GM23248 (cell line): ENCODE results near the gene PCDHA2. TPM values are rescaled to one million over a fixed set of nuclear protein-coding genes. Genes with fewer than 3 reads are reported as not detected.

ENCODE experiments used
- DNase-seq: peaks from one replicate; pipeline ENCODE4 v3.0.0-alpha.2; 2015
- H2AFZ ChIP-seq: fragments of 200-600 bp; sonication (generic); 2 replicates; pipeline ENCODE4 v1.6.1; 2016; ENCODE audit warnings: antibody characterized with exemption
- H3F3A ChIP-seq: fragments of 200-600 bp; sonication (generic); 2 replicates; pipeline ENCODE4 v1.6.1; 2016; ENCODE audit warnings: mild to moderate bottlenecking, antibody characterized with exemption, mixed run types; ENCODE audit not compliant: insufficient read depth
- H3K27ac ChIP-seq: fragments of 200-600 bp; sonication (generic); 2 replicates; pipeline ENCODE4 v1.5.1; 2016; ENCODE audit warnings: mild to moderate bottlenecking
- H3K27me3 ChIP-seq: fragments of 200-600 bp; sonication (generic); replicated peaks from 2 replicates; pipeline ENCODE4 v1.6.1; 2016; ENCODE audit warnings: mild to moderate bottlenecking; ENCODE audit not compliant: insufficient read depth
- H3K36me3 ChIP-seq: fragments of 200-600 bp; sonication (generic); 2 replicates; pipeline ENCODE4 v1.6.1; 2016; ENCODE audit warnings: low read depth, mild to moderate bottlenecking
- H3K4me1 ChIP-seq: fragments of 200-600 bp; sonication (generic); 2 replicates; pipeline ENCODE4 v1.6.1; 2016; ENCODE audit warnings: mild to moderate bottlenecking; ENCODE audit not compliant: insufficient read depth
- H3K4me2 ChIP-seq: fragments of 200-600 bp; sonication (generic); one replicate; pipeline ENCODE4 v1.6.1; 2016; ENCODE audit warnings: mild to moderate bottlenecking; ENCODE audit not compliant: unreplicated experiment
- H3K4me3 ChIP-seq: fragments of 200-600 bp; sonication (generic); 2 replicates; pipeline ENCODE4 v1.5.1; 2016; ENCODE audit warnings: mild to moderate bottlenecking
- H3K79me2 ChIP-seq: fragments of 200-600 bp; sonication (generic); 2 replicates; pipeline ENCODE4 v1.6.1; 2016; ENCODE audit warnings: mild to moderate bottlenecking; ENCODE audit not compliant: insufficient read depth
- H3K9ac ChIP-seq: fragments of 200-600 bp; sonication (generic); 2 replicates; pipeline ENCODE4 v1.6.1; 2016; ENCODE audit warnings: mild to moderate bottlenecking
- H3K9me2 ChIP-seq: fragments of 200-600 bp; sonication (generic); 2 replicates; pipeline ENCODE4 v1.6.1; 2016; ENCODE audit warnings: mixed run types, mild to moderate bottlenecking, moderate library complexity; ENCODE audit not compliant: insufficient read depth
- H3K9me3 ChIP-seq: fragments of 200-600 bp; sonication (generic); one replicate; pipeline ENCODE4 v1.6.1; 2017; ENCODE audit warnings: low read depth
- H4K20me1 ChIP-seq: fragments of 200-600 bp; sonication (generic); 2 replicates; pipeline ENCODE4 v1.6.0; 2016; ENCODE audit not compliant: insufficient read depth
- EZH2 ChIP-seq: fragments of 200-600 bp; sonication (generic); IDR thresholded peaks from 2 replicates; pipeline ENCODE4 v1.6.1; 2018; ENCODE audit warnings: antibody characterized with exemption, mild to moderate bottlenecking; ENCODE audit not compliant: insufficient read depth, poor library complexity, severe bottlenecking
- EZH2phosphoT487 ChIP-seq: fragments of 200-600 bp; sonication (generic); IDR thresholded peaks from 2 replicates; pipeline ENCODE4 v1.6.1; 2018; ENCODE audit warnings: antibody characterized with exemption, moderate library complexity, mild to moderate bottlenecking, low read depth; ENCODE audit not compliant: insufficient read depth
- WGBS, 2 experiments: methylation state at CpG; one replicate each; pipeline ENCODE4 v1.1.6; 2015 to 2017; ENCODE audit warnings: low lambda C conversion rate in 2 of 2, low coverage in 1 of 2; ENCODE audit errors: missing lambda C conversion rate in 2 of 2; 5-methylcytosine and 5-hydroxymethylcytosine counted together
- in situ Hi-C: fragments of 300-500 bp; cut with MboI; formaldehyde crosslinking; loops from 2 replicates; pipeline ENCODE4 v1.15.0; 2020
- polyA plus RNA-seq: library from polyadenylated mRNA; unstranded; fragments of >200 nt; fragmentation: Nextera tagmentation; extraction: Ambion mirVana; gene quantifications from 2 replicates; pipeline ENCODE4 v1.2.1, GENCODE V29; 2016
- total RNA-seq: library from RNA; depleted of rRNA; stranded (reverse); fragments of >200 nt; shearing (Covaris generic); gene quantifications from 2 replicates; pipeline ENCODE4 v1.2.3, GENCODE V29; 2014; rRNA removed

PCDHA2 gene
- total and polyA plus RNA-seq, 2 experiments from 2014 or later, result 0.06 TPM; not detected in 1

GRCh38 chr5:140842798-140843733 is 48.4 kb downstream of the PCDHA2 start:
- H3K27ac ChIP-seq, result no peak overlapping the region
- TF ChIP-seq EZH2phosphoT487 (no peak), EZH2 (no peak)
- H3K9me2 ChIP-seq, result no peaks in the 10 kb centered on the region
- in situ Hi-C loops, result no loop called here
- 49 to 52% methylated on average over 84 to 85 of the region's 87 CpGs for WGBS, 2 experiments
- H3K4me3 ChIP-seq, result no peak overlapping the region
- H3K4me2 ChIP-seq, result no peak overlapping the region
- no peak overlapping the region for H3K9ac ChIP-seq
- H3K79me2 ChIP-seq, result no peaks in the 10 kb centered on the region
- no peaks in the 10 kb centered on the region for H3K4me1 ChIP-seq
- no peaks in the 10 kb centered on the region for H3F3A ChIP-seq
- no peaks in the 10 kb centered on the region for H3K9me3 ChIP-seq
- no peaks in the 10 kb centered on the region for H3K27me3 ChIP-seq
- H4K20me1 ChIP-seq, result no peaks in the 10 kb centered on the region
- H3K36me3 ChIP-seq, result no peaks in the 10 kb centered on the region
- DNase-seq, result no peak
- H2AFZ ChIP-seq, result no peak overlapping the region

Other genes with a start within 250 kb of the PCDHA2 start
- gene EIF4EBP3, start 247.2 kb upstream of the PCDHA2 start, total RNA-seq, result 0.54 and 2.3 TPM in 2 replicates
- 14.1 and 14.5 TPM in 2 replicates for gene EIF4EBP3, start 247.2 kb upstream of the PCDHA2 start, polyA plus RNA-seq
- gene SRA1, start 237.4 kb upstream of the PCDHA2 start, total RNA-seq, result 41.6 and 46.2 TPM in 2 replicates
- 90.6 and 91.2 TPM in 2 replicates for gene SRA1, start 237.4 kb upstream of the PCDHA2 start, polyA plus RNA-seq
- 13.8 and 14.8 TPM in 2 replicates for gene APBB3, start 230.3 kb upstream of the PCDHA2 start, total RNA-seq
- 13.1 and 13.2 TPM in 2 replicates for gene APBB3, start 230.3 kb upstream of the PCDHA2 start, polyA plus RNA-seq
- 11.8 and 19.6 TPM in 2 replicates for gene SLC35A4, start 230.0 kb upstream of the PCDHA2 start, total RNA-seq
- gene SLC35A4, start 230.0 kb upstream of the PCDHA2 start, polyA plus RNA-seq, result 45.2 and 49.5 TPM in 2 replicates
- 1.9 and 6.1 TPM in 2 replicates for gene CD14, start 161.7 kb upstream of the PCDHA2 start, total RNA-seq
- gene CD14, start 161.7 kb upstream of the PCDHA2 start, polyA plus RNA-seq, result 2.1 and 3.2 TPM in 2 replicates
- 14.4 and 48.2 TPM in 2 replicates for gene TMCO6, start 155.4 kb upstream of the PCDHA2 start, total RNA-seq
- gene TMCO6, start 155.4 kb upstream of the PCDHA2 start, polyA plus RNA-seq, result 5.4 and 5.6 TPM in 2 replicates
- gene NDUFA2, start 147.2 kb upstream of the PCDHA2 start, total RNA-seq, result 21.9 and 25.4 TPM in 2 replicates
- 117 and 120 TPM in 2 replicates for gene NDUFA2, start 147.2 kb upstream of the PCDHA2 start, polyA plus RNA-seq
- 72.0 and 72.2 TPM in 2 replicates for gene IK, start 147.0 kb upstream of the PCDHA2 start, total RNA-seq
- 105 and 106 TPM in 2 replicates for gene IK, start 147.0 kb upstream of the PCDHA2 start, polyA plus RNA-seq
- gene WDR55, start 129.9 kb upstream of the PCDHA2 start, total RNA-seq, result 17.5 and 19.6 TPM in 2 replicates
- gene WDR55, start 129.9 kb upstream of the PCDHA2 start, polyA plus RNA-seq, result 17.7 and 18.6 TPM in 2 replicates
- 0.22 and 0.38 TPM in 2 replicates for gene DND1, start 121.3 kb upstream of the PCDHA2 start, total RNA-seq
- 0.14 TPM in 1 of 2 replicates, not detected in the other for gene DND1, start 121.3 kb upstream of the PCDHA2 start, polyA plus RNA-seq
- 75.7 and 85.0 TPM in 2 replicates for gene HARS1, start 103.5 kb upstream of the PCDHA2 start, total RNA-seq
- 92.5 and 97.6 TPM in 2 replicates for gene HARS1, start 103.5 kb upstream of the PCDHA2 start, polyA plus RNA-seq
- 29.7 and 32.8 TPM in 2 replicates for gene HARS2, start 103.4 kb upstream of the PCDHA2 start, total RNA-seq
- gene HARS2, start 103.4 kb upstream of the PCDHA2 start, polyA plus RNA-seq, result 20.7 and 23.3 TPM in 2 replicates
- 43.1 TPM in 2 replicates for gene ZMAT2, start 94.4 kb upstream of the PCDHA2 start, total RNA-seq
- 34.7 and 36.3 TPM in 2 replicates for gene ZMAT2, start 94.4 kb upstream of the PCDHA2 start, polyA plus RNA-seq
- not detected in 2 replicates for gene PCDHA1, start 8.7 kb upstream of the PCDHA2 start, total RNA-seq
- not detected in 2 replicates for gene PCDHA1, start 8.7 kb upstream of the PCDHA2 start, polyA plus RNA-seq
- gene PCDHA3, start 6.2 kb downstream of the PCDHA2 start, total RNA-seq, result not detected in 2 replicates
- gene PCDHA3, start 6.2 kb downstream of the PCDHA2 start, polyA plus RNA-seq, result 0.05 and 0.09 TPM in 2 replicates
- gene PCDHA4, start 12.2 kb downstream of the PCDHA2 start, total RNA-seq, result not detected in 2 replicates
- gene PCDHA4, start 12.2 kb downstream of the PCDHA2 start, polyA plus RNA-seq, result not detected in 2 replicates
- not detected in 2 replicates for gene PCDHA5, start 26.8 kb downstream of the PCDHA2 start, total RNA-seq
- gene PCDHA5, start 26.8 kb downstream of the PCDHA2 start, polyA plus RNA-seq, result not detected in 2 replicates
- 0.13 and 0.22 TPM in 2 replicates for gene PCDHA6, start 33.1 kb downstream of the PCDHA2 start, total RNA-seq
- gene PCDHA6, start 33.1 kb downstream of the PCDHA2 start, polyA plus RNA-seq, result 0.10 TPM in 1 of 2 replicates, not detected in the other
- not detected in 2 replicates for gene PCDHA7, start 39.4 kb downstream of the PCDHA2 start, total RNA-seq
- gene PCDHA7, start 39.4 kb downstream of the PCDHA2 start, polyA plus RNA-seq, result not detected in 2 replicates
- not detected in 2 replicates for gene PCDHA8, start 46.3 kb downstream of the PCDHA2 start, total RNA-seq
- not detected in 2 replicates for gene PCDHA8, start 46.3 kb downstream of the PCDHA2 start, polyA plus RNA-seq
- not detected in 2 replicates for gene PCDHA9, start 53.5 kb downstream of the PCDHA2 start, total RNA-seq
- gene PCDHA9, start 53.5 kb downstream of the PCDHA2 start, polyA plus RNA-seq, result 0.04 TPM in 1 of 2 replicates, not detected in the other
- gene PCDHA10, start 61.0 kb downstream of the PCDHA2 start, total RNA-seq, result 0.11 and 0.13 TPM in 2 replicates
- gene PCDHA10, start 61.0 kb downstream of the PCDHA2 start, polyA plus RNA-seq, result 0.13 and 0.26 TPM in 2 replicates
- gene PCDHA11, start 74.1 kb downstream of the PCDHA2 start, total RNA-seq, result not detected in 2 replicates
- gene PCDHA11, start 74.1 kb downstream of the PCDHA2 start, polyA plus RNA-seq, result not detected in 2 replicates
- not detected in 2 replicates for gene PCDHA12, start 80.5 kb downstream of the PCDHA2 start, total RNA-seq
- gene PCDHA12, start 80.5 kb downstream of the PCDHA2 start, polyA plus RNA-seq, result not detected in 2 replicates
- gene PCDHA13, start 87.3 kb downstream of the PCDHA2 start, total RNA-seq, result not detected in 2 replicates
- gene PCDHA13, start 87.3 kb downstream of the PCDHA2 start, polyA plus RNA-seq, result not detected in 2 replicates
- gene PCDHAC1, start 131.4 kb downstream of the PCDHA2 start, total RNA-seq, result 0.38 TPM in 1 of 2 replicates, not detected in the other
- not detected in 2 replicates for gene PCDHAC1, start 131.4 kb downstream of the PCDHA2 start, polyA plus RNA-seq
- not detected in 2 replicates for gene PCDHAC2, start 171.6 kb downstream of the PCDHA2 start, total RNA-seq
- not detected in 2 replicates for gene PCDHAC2, start 171.6 kb downstream of the PCDHA2 start, polyA plus RNA-seq